CD4-positive, alpha-beta T cell treated with Interleukin-4 for 1 hour (primary cell): ENCODE data around the gene P2RX3.
"Not testable (repeated sequence)": the region's sequence is repeated elsewhere in the genome, so short reads cannot be mapped to it uniquely, and the experiment has no call there.

Experiments
- DNase-seq, 2 donors: peaks; one replicate each; pipeline ENCODE4 v3.0.0-alpha.2; 2020 to 2022

Gene P2RX3

GRCh38 chr11:57403003-57403801 lies 65.0 kb downstream of the P2RX3 start:
- not testable (repeated sequence) for DNase-seq

- DNase-seq: no peak
Observed at GRCh38 chr11:57403802-57404147, 65.6 kb downstream of the P2RX3 start.

- no peak for DNase-seq
Observed at GRCh38 chr11:57405271-57405860, 67.2 kb downstream of the P2RX3 start.

GRCh38 chr11:57406337-57406904 lies 68.3 kb downstream of the P2RX3 start:
- DNase-seq: peak in 1 of 2 donors; percentile 32

GRCh38 chr11:57407010-57407920 lies 69.1 kb downstream of the P2RX3 start:
- DNase-seq: no peak

GRCh38 chr11:57407941-57408475 lies 69.9 kb downstream of the P2RX3 start:
- no peak for DNase-seq

GRCh38 chr11:57408771-57409170 lies 70.6 kb downstream of the P2RX3 start:
- DNase-seq: no peak

- DNase-seq: no peak
Observed at GRCh38 chr11:57409321-57410100, 71.4 kb downstream of the P2RX3 start.

- no peak for DNase-seq
Observed at GRCh38 chr11:57410287-57410686, 72.1 kb downstream of the P2RX3 start.

GRCh38 chr11:57413681-57414080 lies 75.5 kb downstream of the P2RX3 start:
- DNase-seq: no peak

GRCh38 chr11:57414612-57415212 lies 76.6 kb downstream of the P2RX3 start:
- no peak for DNase-seq

GRCh38 chr11:57416436-57416835 lies 78.3 kb downstream of the P2RX3 start:
- DNase-seq: no peak

GRCh38 chr11:57417056-57417455 lies 78.9 kb downstream of the P2RX3 start:
- no peak for DNase-seq

GRCh38 chr11:57418131-57418530 lies 80.0 kb downstream of the P2RX3 start:
- DNase-seq: no peak

- no peak for DNase-seq
Observed at GRCh38 chr11:57419146-57419545, 81.0 kb downstream of the P2RX3 start.

- DNase-seq: no peak
Observed at GRCh38 chr11:57421066-57421465, 82.9 kb downstream of the P2RX3 start.

- no peak for DNase-seq
Observed at GRCh38 chr11:57421805-57422204, 83.7 kb downstream of the P2RX3 start.
